Measurements from ENCODE around the gene DNAJC28. TPM values are rescaled to one million over a fixed set of nuclear protein-coding genes. Genes with fewer than 3 reads are reported as not detected.
"Not testable (repeated sequence)": the region's sequence is repeated elsewhere in the genome, so short reads cannot be mapped to it uniquely, and the experiment has no call there.

DNAJC28 gene
- 1 to 10 TPM; 3.0 to 4.6 (median 3.4) TPM for polyA plus RNA-seq (ENCODE audit: insufficient read depth in 1 of 5, insufficient read length in 5 of 5, low replicate concordance in 1 of 5)
- long read RNA-seq, donor 1, partial matches to known transcripts, result 0 of 1 reads
- long read RNA-seq, donor 1, other reads (novel, unspliced or antisense), result 0 of 1 reads
- long read RNA-seq, donor 2, partial matches to known transcripts, result 0 of 3 reads
- long read RNA-seq, donor 2, other reads (novel, unspliced or antisense), result 0 of 3 reads
- long read RNA-seq, donor 3, partial matches to known transcripts, result 0 of 1 reads
- long read RNA-seq, donor 3, other reads (novel, unspliced or antisense), result 0 of 1 reads
- long read RNA-seq, donor 4, result 0 reads
- long read RNA-seq, donor 5, partial matches to known transcripts, result 0 of 1 reads
- long read RNA-seq, donor 5, other reads (novel, unspliced or antisense), result 0 of 1 reads
- long read RNA-seq, donor 6, partial matches to known transcripts, result 0 of 2 reads
- long read RNA-seq, donor 6, other reads (novel, unspliced or antisense), result 0 of 2 reads
- long read RNA-seq, donor 7, partial matches to known transcripts, result 0 of 1 reads
- long read RNA-seq, donor 7, other reads (novel, unspliced or antisense), result 0 of 1 reads
- long read RNA-seq, donor 8, partial matches to known transcripts, result 0 of 1 reads
- long read RNA-seq, donor 8, other reads (novel, unspliced or antisense), result 0 of 1 reads

GRCh38 chr21:33491373-33492102 is at the start of gene DNAJC28:
TSS of gene DNAJC28 (minus strand) at chr21:33491716. CDS start at chr21:33489393, 2,323 bp downstream.
- peak; percentile 95 to 96 for DNase-seq

- DNase-seq, result no peak
These were observed 49.7 kb upstream of the DNAJC28 start for GRCh38 chr21:33541105-33541711.

- DNase-seq, result no peak
These were observed 49.2 kb upstream of the DNAJC28 start for GRCh38 chr21:33540711-33541104.

- DNase-seq, result no peak
These were observed 48.1 kb upstream of the DNAJC28 start for GRCh38 chr21:33539616-33540015.

GRCh38 chr21:33537212-33537611 is 45.7 kb upstream of the DNAJC28 start:
- DNase-seq, result no peak

GRCh38 chr21:33531007-33531406 is 39.5 kb upstream of the DNAJC28 start:
- no peak for DNase-seq

- DNase-seq, result no peak
These were observed 31.4 kb upstream of the DNAJC28 start for GRCh38 chr21:33522953-33523349.

GRCh38 chr21:33522297-33522952 is 30.9 kb upstream of the DNAJC28 start:
- no peak for DNase-seq

GRCh38 chr21:33518899-33519298 is 27.4 kb upstream of the DNAJC28 start:
- DNase-seq, result no peak

GRCh38 chr21:33514229-33514628 is 22.7 kb upstream of the DNAJC28 start:
- DNase-seq, result peak; percentile 42 to 62

- no peak for DNase-seq
These were observed 21.0 kb upstream of the DNAJC28 start for GRCh38 chr21:33512481-33512880.

GRCh38 chr21:33511639-33512038 is 20.1 kb upstream of the DNAJC28 start:
- DNase-seq, result no peak

- no peak for DNase-seq
These were observed 19.3 kb upstream of the DNAJC28 start for GRCh38 chr21:33510826-33511225.

- not testable (repeated sequence) for DNase-seq
These were observed 15.5 kb upstream of the DNAJC28 start for GRCh38 chr21:33507003-33507402.

GRCh38 chr21:33505833-33506232 is 14.3 kb upstream of the DNAJC28 start:
- no peak for DNase-seq

- DNase-seq, result no peak
These were observed 4.8 kb upstream of the DNAJC28 start for GRCh38 chr21:33496345-33496744.

- no peak for DNase-seq
These were observed 4.2 kb upstream of the DNAJC28 start for GRCh38 chr21:33495743-33496142.

- DNase-seq, result no peak
These were observed 2.2 kb upstream of the DNAJC28 start for GRCh38 chr21:33493756-33494155.

GRCh38 chr21:33492571-33492970 is 1.1 kb upstream of the DNAJC28 start:
- peak; percentile 28 to 36 for DNase-seq

GRCh38 chr21:33490991-33491372 is 534 bp downstream of the DNAJC28 start:
- no peak for DNase-seq

GRCh38 chr21:33488936-33489335 is 2.6 kb downstream of the DNAJC28 start:
- DNase-seq, result no peak

GRCh38 chr21:33487996-33488395 is 3.5 kb downstream of the DNAJC28 start:
- DNase-seq, result no peak

Data from right lung (tissue), 10 donors.